GM18909 (cell line): ENCODE data around the gene COL15A1.

Experiments used
- ATAC-seq: cut with Tn5 transposase; IDR thresholded peaks from one replicate; pipeline ENCODE4 v1.9.1; 2021; ENCODE audit warnings: mild to moderate bottlenecking; ENCODE audit not compliant: unreplicated experiment, poor library complexity

COL15A1 gene

GRCh38 chr9:98989036-98990000 lies 45.6 kb downstream of the COL15A1 start:
- ATAC-seq, result no peak

GRCh38 chr9:98990181-98990870 lies 46.6 kb downstream of the COL15A1 start:
- no peak for ATAC-seq

GRCh38 chr9:98992107-98992884 lies 48.6 kb downstream of the COL15A1 start:
- ATAC-seq, result no peak

GRCh38 chr9:98992885-98993569 lies 49.3 kb downstream of the COL15A1 start:
- ATAC-seq, result peak; percentile 35

GRCh38 chr9:98993570-98993945 lies 49.9 kb downstream of the COL15A1 start:
- peak; percentile 70 for ATAC-seq

GRCh38 chr9:98994172-98995058 lies 50.7 kb downstream of the COL15A1 start:
- no peak for ATAC-seq

GRCh38 chr9:98995059-98995671 lies 51.5 kb downstream of the COL15A1 start:
- no peak for ATAC-seq

GRCh38 chr9:98995971-98996504 lies 52.3 kb downstream of the COL15A1 start:
- no peak for ATAC-seq

GRCh38 chr9:98997604-98998003 lies 53.9 kb downstream of the COL15A1 start:
- no peak for ATAC-seq

GRCh38 chr9:98998441-98999151 lies 54.9 kb downstream of the COL15A1 start:
- peak; percentile 72 for ATAC-seq

GRCh38 chr9:98999152-98999525 lies 55.4 kb downstream of the COL15A1 start:
- ATAC-seq, result no peak

GRCh38 chr9:99000476-99001395 lies 57.0 kb downstream of the COL15A1 start:
- ATAC-seq, result peak; percentile 66

GRCh38 chr9:99001892-99002291 lies 58.2 kb downstream of the COL15A1 start:
- no peak for ATAC-seq

- no peak for ATAC-seq
Observed at GRCh38 chr9:99002706-99003105, 59.0 kb downstream of the COL15A1 start.

GRCh38 chr9:99003308-99003707 lies 59.6 kb downstream of the COL15A1 start:
- ATAC-seq, result no peak

- ATAC-seq, result no peak
Observed at GRCh38 chr9:99004115-99004514, 60.4 kb downstream of the COL15A1 start.
